CD4-positive, CD25-positive, alpha-beta regulatory T cell (primary cell): Measurements from ENCODE around the gene SLC6A20. TPM values are rescaled to one million over a fixed set of nuclear protein-coding genes. Genes with fewer than 3 reads are reported as not detected.
A peak's percentile ranks its signal among the peaks of the same experiment; 100 is the strongest.

Experiments
- ATAC-seq, 2 donors: fragments of 150-1000 bp; cut with Tn5 transposase; one replicate each; pipeline ENCODE4 v1.10.0; 2021; ENCODE audit warnings: low read depth in 2 of 2, moderate number of reproducible peaks in 2 of 2, moderate library complexity in 1 of 2
- DNase-seq, 3 donors: peaks; one replicate each; pipeline versions ENCODE4 v3.0.0 to v3.0.0-alpha.2; 2012 to 2022; ENCODE audit warnings: mixed read lengths in 1 of 3
- H3K27ac ChIP-seq: one replicate; pipeline ENCODE4 v1.7.0; 2013; ENCODE audit warnings: mild to moderate bottlenecking, low read length; ENCODE audit not compliant: insufficient read depth, poor library complexity, severe bottlenecking
- H3K27me3 ChIP-seq: one replicate; pipeline ENCODE4 v1.7.0; 2013; ENCODE audit warnings: low read length; ENCODE audit not compliant: control insufficient read depth, insufficient read depth
- H3K36me3 ChIP-seq: one replicate; pipeline ENCODE4 v1.7.0; 2013; ENCODE audit warnings: mild to moderate bottlenecking, low read length, moderate library complexity; ENCODE audit not compliant: control insufficient read depth, insufficient read depth
- H3K4me1 ChIP-seq: 2 replicates; pipeline ENCODE4 v1.7.0; 2013; ENCODE audit warnings: mild to moderate bottlenecking, low read length; ENCODE audit not compliant: insufficient read depth, control insufficient read depth, poor library complexity, severe bottlenecking
- H3K4me3 ChIP-seq: one replicate; pipeline ENCODE4 v1.7.0; 2013; ENCODE audit warnings: low read depth, mild to moderate bottlenecking, low read length, moderate library complexity
- H3K9me3 ChIP-seq, 2 experiments: 1 replicate in 1 of 2; 2 replicates in 1 of 2; pipeline ENCODE4 v1.7.0; 2013; ENCODE audit warnings: low read length in 2 of 2, mild to moderate bottlenecking in 1 of 2, moderate library complexity in 1 of 2; ENCODE audit not compliant: control insufficient read depth in 2 of 2
- H3K27ac Mint-ChIP-seq, 3 donors: one replicate each; pipeline ENCODE4 v1.8.0; 2020 to 2022; ENCODE audit warnings: mild to moderate bottlenecking in 3 of 3, mixed read lengths in 3 of 3, moderate library complexity in 2 of 3
- H3K27me3 Mint-ChIP-seq: one replicate; pipeline ENCODE4 v1.8.0; 2022; ENCODE audit warnings: mild to moderate bottlenecking, mixed read lengths
- H3K36me3 Mint-ChIP-seq: one replicate; pipeline ENCODE4 v1.8.0; 2020; ENCODE audit warnings: mixed read lengths
- H3K4me1 Mint-ChIP-seq, 4 donors: one replicate each; pipeline ENCODE4 v1.8.0; 2020 to 2022; ENCODE audit warnings: mixed read lengths in 4 of 4, mild to moderate bottlenecking in 1 of 4
- H3K4me3 Mint-ChIP-seq, 4 donors: one replicate each; pipeline ENCODE4 v1.8.0; 2020 to 2022; ENCODE audit warnings: mild to moderate bottlenecking in 4 of 4, mixed read lengths in 4 of 4, moderate library complexity in 3 of 4
- H3K9me3 Mint-ChIP-seq, 7 donors: one replicate each; pipeline ENCODE4 v1.8.0; 2020 to 2022; ENCODE audit warnings: mixed read lengths in 7 of 7, mild to moderate bottlenecking in 3 of 7, moderate library complexity in 2 of 7
- polyA plus RNA-seq, 4 donors: library from polyadenylated mRNA; unstranded; fragments of 300-500 nt; fragmentation: Illumina TruSeq; gene quantifications; one replicate each; pipeline ENCODE4 v1.2.3, GENCODE V29; 2021
- total RNA-seq: library from RNA; stranded (reverse); gene quantifications from one replicate; pipeline ENCODE4 v1.2.3, GENCODE V29; 2022

Gene SLC6A20
- total and polyA plus RNA-seq, 5 donors from 2014 or later, result 0.54 TPM; not detected in 4

- H3K27ac Mint-ChIP-seq, result no peak overlapping the region
- peaks cover 0 to 1% (median 0%) of the 10 kb centered on the region in 7 donors for H3K9me3 Mint-ChIP-seq
- DNase-seq (no peak), ATAC-seq (no peak)
- Histone ChIP-seq H3K9me3 (no peaks in the 10 kb centered on the region), H3K36me3 (no peaks in the 10 kb centered on the region), H3K27me3 (peaks cover 33% of the 10 kb centered on the region), H3K4me3 (no peak overlapping the region), H3K4me1 (peaks cover 18% of the 10 kb centered on the region), H3K27ac (no peak overlapping the region)
- peaks cover 67% of the 10 kb centered on the region for H3K27me3 Mint-ChIP-seq
- peaks cover 0 to 17% (median 6%) of the 10 kb centered on the region in 4 donors for H3K4me1 Mint-ChIP-seq
- H3K36me3 Mint-ChIP-seq, result no peaks in the 10 kb centered on the region
- H3K4me3 Mint-ChIP-seq, result peak overlapping the region in 2 of 4 donors; percentile 8 to 21
Observed at GRCh38 chr3:45799586-45799985, 3.2 kb upstream of the SLC6A20 start.

- Mint-ChIP-seq H3K27ac (no peak overlapping the region), H3K4me3 (peak overlapping the region in 1 of 4 donors; percentile 9), H3K36me3 (no peaks in the 10 kb centered on the region), H3K4me1 (peaks cover 0 to 17% (median 6%) of the 10 kb centered on the region in 4 donors), H3K9me3 (no peaks in the 10 kb centered on the region), H3K27me3 (peaks cover 69% of the 10 kb centered on the region)
- Histone ChIP-seq H3K4me1 (peaks cover 18% of the 10 kb centered on the region), H3K9me3 (no peaks in the 10 kb centered on the region), H3K27ac (no peak overlapping the region), H3K36me3 (no peaks in the 10 kb centered on the region), H3K27me3 (peaks cover 47% of the 10 kb centered on the region), H3K4me3 (no peak overlapping the region)
- no peak for ATAC-seq
- DNase-seq, result no peak
Observed at GRCh38 chr3:45798034-45798433, 1.7 kb upstream of the SLC6A20 start.

DNA sequence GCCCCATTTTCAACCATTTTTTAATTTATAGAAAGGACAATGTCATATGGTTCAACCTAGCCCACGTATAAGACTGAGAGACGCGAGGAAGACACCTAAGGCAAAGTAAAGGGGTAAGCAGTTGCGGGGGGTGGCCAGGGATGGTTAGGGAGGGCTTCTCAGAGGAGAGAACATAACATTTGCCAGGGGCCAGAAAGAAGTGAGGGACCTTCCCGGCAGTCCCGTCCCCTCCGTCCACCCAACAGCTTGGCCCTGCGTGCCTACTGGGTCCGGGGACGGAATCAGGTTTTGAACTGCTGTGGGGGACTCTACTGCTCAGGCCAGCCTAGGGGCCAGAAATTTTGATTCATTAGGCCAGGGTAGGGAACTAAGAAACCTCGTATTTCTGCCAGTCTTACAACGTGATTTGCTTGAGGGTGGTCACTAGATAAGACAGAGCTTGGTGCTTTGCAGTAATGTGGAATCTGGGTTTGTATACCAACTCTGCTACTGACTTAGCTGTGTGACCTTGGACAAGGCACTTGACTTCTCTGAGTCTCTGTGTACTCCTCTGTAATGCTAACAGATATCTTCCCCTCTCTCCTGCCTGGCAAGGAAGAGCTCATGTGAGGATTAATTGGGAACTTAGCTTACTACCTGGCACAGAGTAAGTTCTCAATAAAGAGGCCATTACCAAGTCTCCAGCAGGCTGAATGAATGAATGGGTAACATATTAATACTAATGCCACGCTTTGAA, 734 bp upstream of the SLC6A20 start:
- peaks cover 48% of the 10 kb centered on the region for H3K27me3 ChIP-seq
- no peak overlapping the region for H3K4me3 ChIP-seq
- no peak for ATAC-seq

DNA sequence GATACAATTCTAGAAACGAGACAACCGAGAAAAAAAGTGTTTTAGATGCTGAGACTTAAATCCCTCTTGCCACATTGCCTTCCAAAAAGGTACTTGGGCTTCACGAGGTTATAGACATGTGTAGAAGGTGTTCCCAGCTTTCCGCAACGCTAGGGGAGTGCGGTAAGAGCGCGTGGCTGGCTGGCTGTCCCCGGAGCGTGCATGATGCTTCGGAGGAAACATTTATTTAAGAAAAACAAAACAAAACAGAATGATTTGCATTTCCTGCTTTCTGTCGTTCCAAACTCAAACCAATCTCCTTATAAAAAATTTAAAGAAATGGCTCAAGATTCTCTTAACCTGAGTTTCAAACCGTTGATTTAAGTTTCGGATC, 841 bp downstream of the SLC6A20 start:
- Histone ChIP-seq H3K27ac (no peak overlapping the region), H3K4me1 (peaks cover 18% of the 10 kb centered on the region), H3K27me3 (peaks cover 48% of the 10 kb centered on the region), H3K4me3 (peak overlapping the region; percentile 69), H3K9me3 (no peaks in the 10 kb centered on the region), H3K36me3 (no peaks in the 10 kb centered on the region)
- Mint-ChIP-seq H3K27me3 (peaks cover 87% of the 10 kb centered on the region), H3K4me1 (peaks cover 0 to 17% (median 6%) of the 10 kb centered on the region in 4 donors), H3K36me3 (no peaks in the 10 kb centered on the region), H3K4me3 (peak overlapping the region; percentile 46 to 92 (median 79)), H3K27ac (peak overlapping the region in 1 of 3 donors; percentile 82), H3K9me3 (peaks cover 0 to under 1% (median 0%) of the 10 kb centered on the region in 7 donors)
- ATAC-seq, result no peak
- no peak for DNase-seq

More for the DNA sequence above, 734 bp upstream of the SLC6A20 start:
- Mint-ChIP-seq H3K36me3 (no peaks in the 10 kb centered on the region), H3K27ac (no peak overlapping the region), H3K27me3 (peaks cover 74% of the 10 kb centered on the region), H3K4me1 (peaks cover 0 to 17% (median 6%) of the 10 kb centered on the region in 4 donors), H3K9me3 (no peaks in the 10 kb centered on the region), H3K4me3 (peak overlapping the region in 3 of 4 donors; percentile 44 to 61 (median 47))
- Histone ChIP-seq H3K36me3 (no peaks in the 10 kb centered on the region), H3K9me3 (no peaks in the 10 kb centered on the region), H3K27ac (no peak overlapping the region), H3K4me1 (peaks cover 18% of the 10 kb centered on the region)
- DNase-seq, result no peak

DNA sequence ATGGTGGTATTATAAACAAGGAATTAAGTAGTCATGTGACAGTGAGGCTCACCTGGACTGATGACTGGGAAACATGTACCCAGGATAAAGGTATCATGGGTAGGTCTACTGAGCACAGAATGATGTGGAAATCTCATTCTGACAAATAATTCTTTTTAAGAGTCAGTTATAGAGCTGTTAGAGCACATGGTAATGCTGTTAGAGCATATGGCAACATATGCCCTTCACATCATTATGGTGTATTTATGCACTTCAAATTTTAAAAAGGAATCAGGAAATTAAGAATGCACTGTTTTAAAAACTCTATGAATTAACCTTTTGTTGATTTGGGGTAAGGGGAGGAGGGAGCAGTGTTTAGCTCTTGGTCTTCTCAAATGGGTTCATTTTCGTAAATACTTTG, 1.7 kb downstream of the SLC6A20 start:
- Histone ChIP-seq H3K9me3 (peaks cover 0 to 4% of the 10 kb centered on the region in 2 experiments), H3K27me3 (peaks cover 48% of the 10 kb centered on the region), H3K36me3 (no peaks in the 10 kb centered on the region), H3K4me1 (peaks cover 18% of the 10 kb centered on the region), H3K4me3 (no peak overlapping the region), H3K27ac (no peak overlapping the region)
- ATAC-seq (no peak), DNase-seq (no peak)
- H3K27me3 Mint-ChIP-seq, result peaks cover 87% of the 10 kb centered on the region
- H3K27ac Mint-ChIP-seq, result no peak overlapping the region
- peak overlapping the region in 1 of 4 donors; percentile 52 for H3K4me3 Mint-ChIP-seq
- H3K9me3 Mint-ChIP-seq, result peaks cover 0 to 7% (median 3%) of the 10 kb centered on the region in 7 donors
- H3K4me1 Mint-ChIP-seq, result peaks cover 0 to 17% (median 6%) of the 10 kb centered on the region in 4 donors
- H3K36me3 Mint-ChIP-seq, result no peaks in the 10 kb centered on the region

DNA sequence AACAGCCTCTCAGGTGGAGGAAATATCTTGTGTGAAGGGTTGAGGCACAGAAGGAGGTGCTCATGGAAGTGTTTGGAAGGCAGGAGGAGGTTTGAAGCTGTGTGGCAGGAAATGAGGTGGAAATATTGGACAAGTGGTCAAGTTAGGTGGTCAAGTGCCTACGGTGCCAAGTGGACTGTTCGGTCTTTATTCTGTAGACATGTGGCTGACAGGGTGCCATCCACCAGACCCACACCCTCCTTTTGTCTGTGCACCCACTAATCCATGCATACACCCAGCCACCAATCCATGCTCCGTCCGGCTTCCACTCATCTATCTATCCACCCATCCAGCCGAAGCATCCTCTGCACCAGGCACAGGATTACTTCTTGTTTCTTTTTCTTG, 2.2 kb downstream of the SLC6A20 start:
- H3K9me3 ChIP-seq, result peaks cover 2 to 7% of the 10 kb centered on the region in 2 experiments
- DNase-seq, result no peak
- no peak overlapping the region for H3K27ac Mint-ChIP-seq
- no peak overlapping the region for H3K4me3 ChIP-seq
- H3K27me3 Mint-ChIP-seq, result peaks cover 84% of the 10 kb centered on the region
- no peaks in the 10 kb centered on the region for H3K36me3 Mint-ChIP-seq
- H3K4me1 Mint-ChIP-seq, result peaks cover 0 to 17% (median 6%) of the 10 kb centered on the region in 4 donors
- peaks cover 18% of the 10 kb centered on the region for H3K4me1 ChIP-seq
- no peaks in the 10 kb centered on the region for H3K36me3 ChIP-seq
- H3K27me3 ChIP-seq, result peaks cover 43% of the 10 kb centered on the region
- no peak overlapping the region for H3K4me3 Mint-ChIP-seq
- ATAC-seq, result no peak
- no peak overlapping the region for H3K27ac ChIP-seq
- peaks cover 0 to 8% (median 3%) of the 10 kb centered on the region in 7 donors for H3K9me3 Mint-ChIP-seq

DNA sequence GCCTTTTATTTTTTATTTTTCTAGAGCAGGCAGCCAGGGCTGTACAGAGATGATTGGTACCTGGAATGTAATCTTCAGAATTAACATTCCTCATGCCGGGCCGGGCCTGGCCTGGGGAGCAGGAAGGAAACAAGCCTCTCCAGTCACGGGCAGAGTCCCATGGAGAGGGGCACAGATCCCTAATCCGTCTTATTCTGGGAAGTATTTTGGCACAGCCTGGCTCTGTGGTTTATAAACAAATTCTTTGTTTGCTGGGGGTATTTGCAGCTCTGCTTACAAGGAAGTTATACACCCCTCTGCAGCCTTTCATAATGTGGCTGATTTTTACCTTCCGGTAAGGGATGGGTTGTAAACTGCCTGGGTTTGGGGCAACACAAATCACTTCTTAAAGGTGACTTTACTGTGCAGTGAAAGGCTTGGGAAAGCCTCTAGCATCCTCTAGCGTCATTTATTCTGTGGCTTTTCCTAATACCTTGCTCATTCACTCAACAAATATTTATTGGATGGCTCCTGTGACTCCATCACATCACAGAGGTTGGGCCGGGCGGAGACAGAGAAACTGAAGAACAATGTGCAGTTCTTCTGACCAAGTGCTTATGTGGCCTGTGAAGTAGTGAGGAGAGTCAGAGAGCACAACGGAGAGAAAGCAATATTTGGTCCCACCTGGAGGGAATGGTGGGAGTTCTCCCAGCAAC, 2.7 kb downstream of the SLC6A20 start:
- Mint-ChIP-seq H3K27me3 (peaks cover 84% of the 10 kb centered on the region), H3K27ac (peak overlapping the region in 1 of 3 donors; percentile 50), H3K4me1 (peaks cover 0 to 17% (median 6%) of the 10 kb centered on the region in 4 donors), H3K4me3 (no peak overlapping the region), H3K9me3 (peaks cover 0 to 10% (median 3%) of the 10 kb centered on the region in 7 donors), H3K36me3 (no peaks in the 10 kb centered on the region)
- peaks cover 41% of the 10 kb centered on the region for H3K27me3 ChIP-seq
- DNase-seq (no peak), ATAC-seq (no peak)
- H3K4me1 ChIP-seq, result peaks cover 18% of the 10 kb centered on the region
- H3K27ac ChIP-seq, result no peak overlapping the region
- peaks cover 7 to 8% of the 10 kb centered on the region in 2 experiments for H3K9me3 ChIP-seq
- H3K4me3 ChIP-seq, result no peak overlapping the region
- no peaks in the 10 kb centered on the region for H3K36me3 ChIP-seq
